Measurements from ENCODE around the gene CRYBA2.

CRYBA2 gene

GRCh38 chr2:219022041-219022440 is 28.8 kb upstream of the CRYBA2 start:
- H3K9me3 ChIP-seq, result no peaks in the 10 kb centered on the region
- no peaks in the 10 kb centered on the region for H3K36me3 ChIP-seq
- no peak for TF ChIP-seq CTCF (IDR thresholded peaks at IDR 0.05)
- peaks cover 47% of the 10 kb centered on the region for H3K27me3 ChIP-seq
- no peak overlapping the region for H3K4me3 ChIP-seq (ENCODE audit: low read depth in 1 of 2, low read length in 1 of 2)
- no peaks in the 10 kb centered on the region for H3K4me1 ChIP-seq (ENCODE audit: control insufficient read depth in 1 of 2, insufficient read depth in 1 of 2, low read depth in 1 of 2, low read length in 1 of 2)
- H3K27ac ChIP-seq, result no peak overlapping the region

DNA sequence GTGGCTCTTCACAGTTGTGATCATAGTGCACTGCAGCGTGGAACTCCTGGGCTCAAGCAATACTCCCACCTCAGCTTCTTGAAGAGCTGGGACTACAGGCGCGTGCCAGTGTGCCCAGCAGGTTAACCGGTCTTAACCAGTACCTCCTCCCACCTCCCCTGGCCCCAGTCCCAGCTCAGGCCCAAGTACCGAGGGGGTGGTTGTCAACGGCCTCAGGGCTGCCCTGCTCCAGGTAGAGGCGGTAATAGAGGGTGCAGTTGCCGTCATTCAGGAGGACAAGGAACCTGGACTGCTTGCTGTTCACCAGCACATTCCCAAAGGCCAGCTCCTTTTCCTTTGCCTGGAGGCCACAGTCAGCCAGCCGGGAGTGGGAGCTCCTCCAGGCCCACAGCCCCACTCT is 28.4 kb upstream of the CRYBA2 start:
- Histone ChIP-seq H3K27me3 (peaks cover 51% of the 10 kb centered on the region), H3K36me3 (no peaks in the 10 kb centered on the region), H3K9me3 (no peaks in the 10 kb centered on the region), H3K4me1 (ENCODE audit: control insufficient read depth in 1 of 2, insufficient read depth in 1 of 2, low read depth in 1 of 2, low read length in 1 of 2) (no peaks in the 10 kb centered on the region), H3K27ac (no peak overlapping the region), H3K4me3 (ENCODE audit: low read depth in 1 of 2, low read length in 1 of 2) (no peak overlapping the region)
- TF ChIP-seq CTCF (IDR thresholded peaks at IDR 0.05), result no peak

GRCh38 chr2:219020604-219021365 is 27.6 kb upstream of the CRYBA2 start:
- no peak overlapping the region for H3K27ac ChIP-seq
- peaks cover 53% of the 10 kb centered on the region for H3K27me3 ChIP-seq
- H3K36me3 ChIP-seq, result no peaks in the 10 kb centered on the region
- H3K4me3 ChIP-seq (ENCODE audit: low read depth in 1 of 2, low read length in 1 of 2), result no peak overlapping the region
- TF ChIP-seq CTCF (IDR thresholded peaks at IDR 0.05), result no peak
- H3K9me3 ChIP-seq, result no peaks in the 10 kb centered on the region
- H3K4me1 ChIP-seq (ENCODE audit: control insufficient read depth in 1 of 2, insufficient read depth in 1 of 2, low read depth in 1 of 2, low read length in 1 of 2), result no peaks in the 10 kb centered on the region

DNA sequence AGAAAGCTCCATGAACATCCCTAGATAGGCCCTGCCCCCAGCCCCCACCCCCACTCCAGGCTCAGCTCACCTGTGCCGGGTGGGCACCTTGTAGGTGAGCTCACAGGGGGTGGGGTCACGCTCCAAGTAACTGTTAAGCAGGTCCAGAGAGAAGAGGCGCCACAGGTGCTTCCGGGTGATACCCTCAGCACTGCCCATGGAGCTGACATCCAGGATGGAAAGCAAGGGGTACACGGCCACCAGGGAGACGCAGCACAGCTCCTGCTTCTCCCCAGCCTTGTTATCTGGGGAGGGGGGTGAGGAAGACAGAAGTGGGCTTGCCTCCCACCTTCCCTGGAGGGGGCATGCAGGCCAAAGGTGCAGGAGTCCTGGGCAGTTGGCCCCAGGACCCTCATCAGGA is 26.2 kb upstream of the CRYBA2 start:
- Histone ChIP-seq H3K27me3 (peaks cover 54% of the 10 kb centered on the region), H3K4me3 (ENCODE audit: low read depth in 1 of 2, low read length in 1 of 2) (no peak overlapping the region), H3K9me3 (no peaks in the 10 kb centered on the region), H3K36me3 (no peaks in the 10 kb centered on the region), H3K4me1 (ENCODE audit: control insufficient read depth in 1 of 2, insufficient read depth in 1 of 2, low read depth in 1 of 2, low read length in 1 of 2) (no peaks in the 10 kb centered on the region), H3K27ac (no peak overlapping the region)
- no peak for TF ChIP-seq CTCF (IDR thresholded peaks at IDR 0.05)

- Histone ChIP-seq H3K36me3 (no peaks in the 10 kb centered on the region), H3K4me3 (ENCODE audit: low read depth in 1 of 2, low read length in 1 of 2) (no peak overlapping the region), H3K9me3 (no peaks in the 10 kb centered on the region), H3K27me3 (peaks cover 54% of the 10 kb centered on the region), H3K4me1 (ENCODE audit: control insufficient read depth in 1 of 2, insufficient read depth in 1 of 2, low read depth in 1 of 2, low read length in 1 of 2) (no peaks in the 10 kb centered on the region), H3K27ac (no peak overlapping the region)
- no peak for TF ChIP-seq CTCF (IDR thresholded peaks at IDR 0.05)
These were observed 25.5 kb upstream of the CRYBA2 start for GRCh38 chr2:219018726-219019125.

All from neutrophil (primary cell).